Measurements from ENCODE around the gene SUGCT. TPM values are rescaled to one million over a fixed set of nuclear protein-coding genes. Genes with fewer than 3 reads are reported as not detected.
"Not testable (repeated sequence)": the region's sequence is repeated elsewhere in the genome, so short reads cannot be mapped to it uniquely, and the experiment has no call there.

SUGCT gene
- total RNA-seq, 1 donor: 6.7 TPM

DNA sequence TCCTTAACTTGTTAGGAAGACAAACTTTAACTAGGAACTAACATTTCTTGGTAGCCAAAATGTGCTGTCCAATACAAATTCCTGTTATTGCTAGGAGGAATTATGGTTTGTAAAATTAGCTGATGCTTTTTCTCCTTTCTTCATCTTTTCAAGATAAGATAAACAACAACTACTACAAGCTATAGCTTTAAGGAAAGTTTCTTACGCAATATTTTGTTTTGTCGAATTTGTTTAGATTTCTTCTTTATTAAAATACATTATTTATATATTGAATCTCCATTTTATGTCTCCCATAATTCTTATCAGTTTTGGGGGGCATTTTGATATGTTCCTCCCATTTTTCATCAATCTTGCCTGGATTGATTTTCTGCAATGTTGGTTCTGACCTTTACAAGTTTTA is 277.5 kb downstream of the SUGCT start:
- no peak for DNase-seq (ENCODE audit: low read depth)
- TF ChIP-seq, protein P1, sequence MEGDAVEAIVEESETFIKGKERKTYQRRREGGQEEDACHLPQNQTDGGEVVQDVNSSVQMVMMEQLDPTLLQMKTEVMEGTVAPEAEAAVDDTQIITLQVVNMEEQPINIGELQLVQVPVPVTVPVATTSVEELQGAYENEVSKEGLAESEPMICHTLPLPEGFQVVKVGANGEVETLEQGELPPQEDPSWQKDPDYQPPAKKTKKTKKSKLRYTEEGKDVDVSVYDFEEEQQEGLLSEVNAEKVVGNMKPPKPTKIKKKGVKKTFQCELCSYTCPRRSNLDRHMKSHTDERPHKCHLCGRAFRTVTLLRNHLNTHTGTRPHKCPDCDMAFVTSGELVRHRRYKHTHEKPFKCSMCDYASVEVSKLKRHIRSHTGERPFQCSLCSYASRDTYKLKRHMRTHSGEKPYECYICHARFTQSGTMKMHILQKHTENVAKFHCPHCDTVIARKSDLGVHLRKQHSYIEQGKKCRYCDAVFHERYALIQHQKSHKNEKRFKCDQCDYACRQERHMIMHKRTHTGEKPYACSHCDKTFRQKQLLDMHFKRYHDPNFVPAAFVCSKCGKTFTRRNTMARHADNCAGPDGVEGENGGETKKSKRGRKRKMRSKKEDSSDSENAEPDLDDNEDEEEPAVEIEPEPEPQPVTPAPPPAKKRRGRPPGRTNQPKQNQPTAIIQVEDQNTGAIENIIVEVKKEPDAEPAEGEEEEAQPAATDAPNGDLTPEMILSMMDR (IDR thresholded peaks at IDR 0.05; ENCODE audit: insufficient read depth, low read length): no peak
- no peak overlapping the region for H3K4me3 ChIP-seq (ENCODE audit: low read depth, low read length)

GRCh38 chr7:40414704-40415103 is 279.9 kb downstream of the SUGCT start:
- not testable (repeated sequence) for DNase-seq (ENCODE audit: low read depth); H3K4me3 ChIP-seq (ENCODE audit: low read depth, low read length)

DNA sequence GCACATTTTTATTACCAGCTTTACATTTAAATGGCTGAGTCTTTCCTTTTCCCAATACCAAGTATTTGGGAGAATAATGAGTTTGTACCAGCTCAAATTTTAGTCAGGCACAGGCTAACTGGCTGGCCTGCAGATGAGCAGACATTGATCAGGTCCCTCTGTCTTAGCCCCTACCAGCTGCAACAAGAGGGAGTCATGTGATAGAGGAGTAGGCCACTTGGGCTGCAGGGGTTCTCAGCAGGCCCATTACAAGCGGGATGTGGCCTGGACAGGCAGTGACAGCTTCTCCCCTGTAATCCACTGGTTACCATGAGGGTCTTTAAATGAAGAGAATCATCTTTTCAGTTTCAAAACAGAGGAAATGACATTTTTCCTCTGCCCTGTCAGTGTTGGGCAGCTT is 283.6 kb downstream of the SUGCT start:
- DNase-seq (ENCODE audit: low read depth): no peak
- no peak overlapping the region for H3K4me3 ChIP-seq (ENCODE audit: low read depth, low read length)
- TF ChIP-seq, protein P1 (IDR thresholded peaks at IDR 0.05; ENCODE audit: insufficient read depth, low read length): no peak

GRCh38 chr7:40418983-40419382 is 284.2 kb downstream of the SUGCT start:
- DNase-seq (ENCODE audit: low read depth): no peak
- H3K4me3 ChIP-seq (ENCODE audit: low read depth, low read length): no peak overlapping the region
- TF ChIP-seq, protein P1 (IDR thresholded peaks at IDR 0.05; ENCODE audit: insufficient read depth, low read length): no peak

- no peak for DNase-seq (ENCODE audit: low read depth)
- TF ChIP-seq, protein P1 (IDR thresholded peaks at IDR 0.05; ENCODE audit: insufficient read depth, low read length): no peak
- H3K4me3 ChIP-seq (ENCODE audit: low read depth, low read length): no peak overlapping the region
These were observed 285.0 kb downstream of the SUGCT start for GRCh38 chr7:40419806-40420205.

DNA sequence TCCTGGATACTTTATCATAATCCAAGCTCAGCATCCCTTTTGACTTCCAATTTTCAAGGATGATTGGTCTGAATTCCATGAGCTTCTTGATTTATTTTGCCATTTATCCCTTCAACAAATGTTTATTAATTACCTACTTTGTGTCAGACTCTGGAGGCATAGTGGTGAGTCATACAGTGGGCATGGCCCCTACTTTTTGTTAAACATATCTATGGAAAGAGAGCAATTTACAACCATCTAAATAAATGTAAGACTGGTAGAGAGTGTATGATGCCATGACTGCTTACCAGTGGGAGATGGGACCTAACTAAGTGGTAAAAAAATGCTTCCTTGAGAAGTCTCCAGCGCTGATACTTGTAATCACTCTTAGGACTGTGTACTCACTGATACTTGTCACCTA is 286.6 kb downstream of the SUGCT start:
- H3K4me3 ChIP-seq (ENCODE audit: low read depth, low read length): no peak overlapping the region
- TF ChIP-seq, protein P1 (IDR thresholded peaks at IDR 0.05; ENCODE audit: insufficient read depth, low read length): no peak
- DNase-seq (ENCODE audit: low read depth): no peak

GRCh38 chr7:40425696-40426095 is 290.9 kb downstream of the SUGCT start:
- TF ChIP-seq, protein P1 (IDR thresholded peaks at IDR 0.05; ENCODE audit: insufficient read depth, low read length): no peak
- no peak overlapping the region for H3K4me3 ChIP-seq (ENCODE audit: low read depth, low read length)
- DNase-seq (ENCODE audit: low read depth): no peak
